Measurements from ENCODE around the gene TYRP1. TPM values are rescaled to one million over a fixed set of nuclear protein-coding genes. Genes with fewer than 3 reads are reported as not detected.

TYRP1 gene
- total RNA-seq, 2 experiments from 2014 or later: not detected

DNA sequence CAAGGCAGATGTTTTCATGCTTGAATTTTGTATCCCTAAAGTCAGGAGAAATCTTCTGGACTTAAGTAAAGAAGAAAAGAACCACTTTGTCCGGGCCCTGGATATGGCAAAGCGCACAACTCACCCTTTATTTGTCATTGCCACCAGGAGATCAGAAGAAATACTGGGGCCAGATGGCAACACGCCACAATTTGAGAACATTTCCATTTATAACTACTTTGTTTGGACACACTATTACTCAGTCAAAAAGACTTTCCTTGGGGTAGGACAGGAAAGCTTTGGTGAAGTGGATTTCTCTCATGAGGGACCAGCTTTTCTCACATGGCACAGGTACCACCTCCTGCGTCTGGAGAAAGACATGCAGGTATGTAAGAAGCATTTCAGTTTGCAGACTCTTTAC is 2.3 kb downstream of the TYRP1 start:
- intact Hi-C loops (cut with micrococcal nuclease): no loop called here
- no peaks in the 10 kb centered on the region for H3K27me3 Mint-ChIP-seq
- peaks cover 4% of the 10 kb centered on the region for H3K9me3 Mint-ChIP-seq
- no peaks in the 10 kb centered on the region for H3K36me3 Mint-ChIP-seq (ENCODE audit: low read depth)
- POLR2A ChIA-PET: no interaction called here
- ATAC-seq (no peak), DNase-seq (no peak)
- TF ChIP-seq CTCF (IDR thresholded peaks at IDR 0.05): no peak
- H3K4me1 Mint-ChIP-seq (ENCODE audit: low read depth): no peaks in the 10 kb centered on the region
- no peak overlapping the region for H3K27ac Mint-ChIP-seq
- CTCF ChIA-PET: no interaction called here
- no peak overlapping the region for H3K4me3 Mint-ChIP-seq

DNA sequence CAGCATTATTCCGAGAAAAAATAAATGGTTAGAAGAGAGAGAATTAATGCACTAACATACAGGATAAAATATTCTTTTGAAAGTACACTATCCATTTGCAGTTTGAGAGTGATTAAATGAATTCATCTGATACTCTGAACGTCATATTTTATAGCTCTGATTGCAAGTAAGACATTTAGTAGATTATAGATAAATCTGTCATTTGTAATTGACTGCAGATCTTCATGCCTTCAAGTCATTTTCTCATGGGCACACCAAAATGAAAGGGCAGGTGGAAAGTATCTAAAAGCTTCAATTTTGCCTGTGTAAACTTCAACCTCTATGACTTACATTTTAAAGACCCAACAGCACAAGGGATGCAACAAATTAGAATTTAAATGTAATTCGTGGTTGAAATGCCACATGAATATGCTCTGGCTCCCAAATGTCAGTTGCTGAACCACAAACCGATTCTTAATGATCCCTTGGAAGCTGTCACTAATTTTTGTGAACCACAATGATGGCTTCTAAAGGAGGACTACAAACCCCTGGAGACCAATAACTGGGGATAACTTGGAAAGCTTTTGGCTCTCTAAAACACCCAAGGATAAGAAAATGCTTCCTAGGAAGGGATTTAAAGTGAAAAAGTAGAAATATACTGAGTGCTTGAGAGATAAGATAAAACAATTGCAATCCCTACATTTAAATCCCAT is 3.9 kb downstream of the TYRP1 start:
- Mint-ChIP-seq H3K4me3 (no peak overlapping the region), H3K27me3 (no peaks in the 10 kb centered on the region), H3K9me3 (peaks cover 4% of the 10 kb centered on the region), H3K36me3 (ENCODE audit: low read depth) (no peaks in the 10 kb centered on the region), H3K27ac (no peak overlapping the region), H3K4me1 (ENCODE audit: low read depth) (no peaks in the 10 kb centered on the region)
- no peak for DNase-seq
- no peak for ATAC-seq
- intact Hi-C loops (cut with micrococcal nuclease): no loop called here
- POLR2A ChIA-PET: no interaction called here
- no peak for TF ChIP-seq CTCF (IDR thresholded peaks at IDR 0.05)
- CTCF ChIA-PET: no interaction called here

DNA sequence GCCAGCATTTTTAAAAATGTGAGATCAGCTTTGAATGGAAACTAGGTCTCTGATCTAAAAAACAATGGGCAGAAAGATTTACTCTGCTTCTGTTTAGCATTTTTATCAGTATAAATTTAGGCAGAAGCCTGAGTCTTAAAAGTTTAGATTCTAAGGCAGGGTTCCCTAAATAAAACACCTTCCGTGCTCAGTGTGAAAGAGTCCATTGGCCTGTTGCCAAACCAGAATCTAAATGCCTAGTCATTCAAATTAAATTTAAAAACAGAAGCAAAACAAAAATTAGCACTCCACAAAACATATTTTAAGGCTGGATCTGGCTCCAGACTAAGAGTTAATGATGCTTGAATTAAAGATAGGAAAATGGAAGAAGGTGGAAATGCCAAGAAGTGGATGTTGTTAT is 4.5 kb downstream of the TYRP1 start:
- TF ChIP-seq CTCF (IDR thresholded peaks at IDR 0.05): no peak
- H3K36me3 Mint-ChIP-seq (ENCODE audit: low read depth): no peaks in the 10 kb centered on the region
- no peaks in the 10 kb centered on the region for H3K4me1 Mint-ChIP-seq (ENCODE audit: low read depth)
- ChIA-PET CTCF (no interaction called here), POLR2A (no interaction called here)
- DNase-seq (no peak), ATAC-seq (no peak)
- no peak overlapping the region for H3K4me3 Mint-ChIP-seq
- H3K27me3 Mint-ChIP-seq: no peaks in the 10 kb centered on the region
- intact Hi-C loops (cut with micrococcal nuclease): no loop called here
- peaks cover 4% of the 10 kb centered on the region for H3K9me3 Mint-ChIP-seq
- no peak overlapping the region for H3K27ac Mint-ChIP-seq

- intact Hi-C loops (cut with micrococcal nuclease): no loop called here
- DNase-seq: no peak
- POLR2A ChIA-PET: no interaction called here
- Mint-ChIP-seq H3K36me3 (ENCODE audit: low read depth) (no peaks in the 10 kb centered on the region), H3K9me3 (peaks cover 4% of the 10 kb centered on the region), H3K4me3 (no peak overlapping the region), H3K4me1 (ENCODE audit: low read depth) (no peaks in the 10 kb centered on the region), H3K27ac (no peak overlapping the region), H3K27me3 (no peaks in the 10 kb centered on the region)
- ATAC-seq: no peak
- no peak for TF ChIP-seq CTCF (IDR thresholded peaks at IDR 0.05)
- CTCF ChIA-PET: no interaction called here
Observed at GRCh38 chr9:12698266-12698665, 5.1 kb downstream of the TYRP1 start.

GRCh38 chr9:12698986-12699385 is 5.8 kb downstream of the TYRP1 start:
- DNase-seq: no peak
- H3K27ac Mint-ChIP-seq: no peak overlapping the region
- ATAC-seq: no peak
- no peak overlapping the region for H3K4me3 Mint-ChIP-seq
- no peak for TF ChIP-seq CTCF (IDR thresholded peaks at IDR 0.05)
- ChIA-PET POLR2A (no interaction called here), CTCF (no interaction called here)
- intact Hi-C loops (cut with micrococcal nuclease): no loop called here
- no peaks in the 10 kb centered on the region for H3K4me1 Mint-ChIP-seq (ENCODE audit: low read depth)
- H3K27me3 Mint-ChIP-seq: no peaks in the 10 kb centered on the region
- H3K9me3 Mint-ChIP-seq: peaks cover 4% of the 10 kb centered on the region
- no peaks in the 10 kb centered on the region for H3K36me3 Mint-ChIP-seq (ENCODE audit: low read depth)

All from activated CD8-positive, alpha-beta T cell treated with anti-CD3 and anti-CD28 coated beads for 36 hours (primary cell).